ENCODE results near the gene IL12A.

DNA sequence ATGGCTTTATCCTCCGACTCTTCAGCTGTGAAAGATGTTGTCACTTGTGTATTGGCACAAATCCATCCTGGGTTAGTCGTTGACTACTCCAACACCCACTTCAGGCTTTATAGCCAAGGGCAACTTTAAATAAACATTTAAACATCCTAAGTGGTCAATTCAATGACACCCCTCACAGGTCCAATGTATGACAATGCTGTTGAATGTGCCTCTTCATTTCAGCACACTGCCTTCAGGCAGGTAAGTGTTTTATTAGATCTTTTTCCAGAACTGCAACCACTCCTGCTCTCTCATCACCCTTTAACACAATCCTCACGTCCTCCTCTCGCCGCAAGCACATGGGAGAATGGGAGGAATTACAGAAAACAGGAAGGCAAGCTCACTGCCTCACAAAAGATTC, 30.3 kb downstream of the IL12A start:
- TF ChIP-seq CTCF (IDR thresholded peaks at IDR 0.05; ENCODE audit: low read depth, low read length): no peak
- TF ChIP-seq POLR2A (IDR thresholded peaks at IDR 0.05; ENCODE audit: extremely low read depth, insufficient read length): no peak
